Measurements from ENCODE around the gene B3GALT4. TPM values are rescaled to one million over a fixed set of nuclear protein-coding genes. Genes with fewer than 3 reads are reported as not detected.

Gene B3GALT4
- 3.9 to 4.6 TPM (median 4.3 TPM) in 3 replicates for total RNA-seq

- no peaks in the 10 kb centered on the region for H3K9me3 Mint-ChIP-seq
- peak; percentile 63 for TF ChIP-seq CTCF (IDR thresholded peaks at IDR 0.05; ENCODE audit: unreplicated experiment)
- peak; percentile 51 to 76 for DNase-seq (ENCODE audit: low spot score in 2 of 2, unreplicated experiment in 2 of 2)
- peak within 1 kb of the TSS; percentile 81 for H3K4me3 Mint-ChIP-seq
- H3K4me1 Mint-ChIP-seq: peaks cover 48% of the 10 kb centered on the region
- H3K27me3 Mint-ChIP-seq (ENCODE audit: low read depth): no peaks in the 10 kb centered on the region
- H3K36me3 Mint-ChIP-seq: peaks cover 15% of the 10 kb centered on the region
- H3K27ac Mint-ChIP-seq: peak within 1 kb of the TSS; percentile 92
Observed at GRCh38 chr6:33276864-33277662, at the start of gene B3GALT4. Gene B3GALT4, plus strand, starts transcription at chr6:33277123. Its CDS starts 297 bp downstream, at chr6:33277420.

GRCh38 chr6:33235221-33235634 is 41.7 kb upstream of the B3GALT4 start:
- no peak for TF ChIP-seq CTCF (IDR thresholded peaks at IDR 0.05; ENCODE audit: unreplicated experiment)
- no peaks in the 10 kb centered on the region for H3K36me3 Mint-ChIP-seq
- no peaks in the 10 kb centered on the region for H3K9me3 Mint-ChIP-seq
- peak overlapping the region; percentile 60 for H3K27ac Mint-ChIP-seq
- H3K27me3 Mint-ChIP-seq (ENCODE audit: low read depth): peaks cover 14% of the 10 kb centered on the region
- no peak for DNase-seq (ENCODE audit: low spot score in 2 of 2, unreplicated experiment in 2 of 2)
- peaks cover 12% of the 10 kb centered on the region for H3K4me1 Mint-ChIP-seq
- H3K4me3 Mint-ChIP-seq: no peak overlapping the region

GRCh38 chr6:33236328-33236727 is 40.6 kb upstream of the B3GALT4 start:
- H3K4me3 Mint-ChIP-seq: no peak overlapping the region
- no peak for DNase-seq (ENCODE audit: low spot score in 2 of 2, unreplicated experiment in 2 of 2)
- H3K9me3 Mint-ChIP-seq: no peaks in the 10 kb centered on the region
- no peaks in the 10 kb centered on the region for H3K36me3 Mint-ChIP-seq
- no peak for TF ChIP-seq CTCF (IDR thresholded peaks at IDR 0.05; ENCODE audit: unreplicated experiment)
- H3K4me1 Mint-ChIP-seq: peaks cover 12% of the 10 kb centered on the region
- H3K27me3 Mint-ChIP-seq (ENCODE audit: low read depth): peaks cover 19% of the 10 kb centered on the region
- H3K27ac Mint-ChIP-seq: no peak overlapping the region

GRCh38 chr6:33236852-33237251 is 40.1 kb upstream of the B3GALT4 start:
- no peak for DNase-seq (ENCODE audit: low spot score in 2 of 2, unreplicated experiment in 2 of 2)
- Mint-ChIP-seq H3K9me3 (no peaks in the 10 kb centered on the region), H3K36me3 (no peaks in the 10 kb centered on the region), H3K4me3 (no peak overlapping the region), H3K27ac (no peak overlapping the region), H3K4me1 (peaks cover 12% of the 10 kb centered on the region), H3K27me3 (ENCODE audit: low read depth) (peaks cover 18% of the 10 kb centered on the region)
- TF ChIP-seq CTCF (IDR thresholded peaks at IDR 0.05; ENCODE audit: unreplicated experiment): no peak

GRCh38 chr6:33237741-33238140 is 39.2 kb upstream of the B3GALT4 start:
- Mint-ChIP-seq H3K4me1 (peaks cover 12% of the 10 kb centered on the region), H3K9me3 (no peaks in the 10 kb centered on the region), H3K27me3 (ENCODE audit: low read depth) (peaks cover 26% of the 10 kb centered on the region), H3K36me3 (no peaks in the 10 kb centered on the region), H3K27ac (no peak overlapping the region), H3K4me3 (no peak overlapping the region)
- no peak for DNase-seq (ENCODE audit: low spot score in 2 of 2, unreplicated experiment in 2 of 2)
- TF ChIP-seq CTCF (IDR thresholded peaks at IDR 0.05; ENCODE audit: unreplicated experiment): no peak

Data from mesothelial cell of epicardium (in vitro differentiated cells).